SK-N-MC (cell line): ENCODE results near the gene PDE4B.
"Not testable (repeated sequence)": the region's sequence is repeated elsewhere in the genome, so short reads cannot be mapped to it uniquely, and the experiment has no call there.

ENCODE experiments used
- DNase-seq: peaks from one replicate; pipeline ENCODE4 v3.0.0-alpha.2; 2011; ENCODE audit warnings: low read depth, low spot score
- H3K27ac ChIP-seq: fragments of 200-600 bp; sonication (generic); 2 replicates; pipeline ENCODE4 v1.5.1; 2016; ENCODE audit warnings: mixed run types
- H3K36me3 ChIP-seq: fragments of 200-600 bp; sonication (generic); 2 replicates; pipeline ENCODE4 v1.6.1; 2017; ENCODE audit warnings: antibody characterized with exemption, low read length, mixed read lengths; ENCODE audit not compliant: insufficient read depth
- H3K4me3 ChIP-seq: fragments of 200-600 bp; sonication (generic); 2 replicates; pipeline ENCODE4 v1.5.1; 2016
- H3K9ac ChIP-seq: fragments of 200-600 bp; sonication (generic); 2 replicates; pipeline ENCODE4 v1.8.0; 2017; ENCODE audit warnings: mixed run types, mixed read lengths; ENCODE audit not compliant: insufficient read length
- H3K9me3 ChIP-seq: fragments of 200-600 bp; sonication (generic); 2 replicates; pipeline ENCODE4 v1.6.1; 2017; ENCODE audit warnings: low read depth, mild to moderate bottlenecking, antibody characterized with exemption, low read length, moderate library complexity, mixed read lengths
- EZH2 ChIP-seq: fragments of 200-600 bp; sonication (generic); IDR thresholded peaks from one replicate; pipeline ENCODE4 v1.6.1; 2017; ENCODE audit warnings: antibody characterized with exemption
- FOXP2 ChIP-seq: optimal IDR thresholded peaks from 2 replicates; pipeline ENCODE3; 2011; ENCODE audit warnings: mild to moderate bottlenecking, moderate library complexity; ENCODE audit not compliant: insufficient read depth; ENCODE audit errors: extremely low read length, control extremely low read depth
- POLR2AphosphoS5 ChIP-seq: IDR thresholded peaks from 2 replicates; pipeline ENCODE4 v1.6.1; 2012; ENCODE audit warnings: mild to moderate bottlenecking, low read depth, low read length, borderline replicate concordance

Gene PDE4B

DNA sequence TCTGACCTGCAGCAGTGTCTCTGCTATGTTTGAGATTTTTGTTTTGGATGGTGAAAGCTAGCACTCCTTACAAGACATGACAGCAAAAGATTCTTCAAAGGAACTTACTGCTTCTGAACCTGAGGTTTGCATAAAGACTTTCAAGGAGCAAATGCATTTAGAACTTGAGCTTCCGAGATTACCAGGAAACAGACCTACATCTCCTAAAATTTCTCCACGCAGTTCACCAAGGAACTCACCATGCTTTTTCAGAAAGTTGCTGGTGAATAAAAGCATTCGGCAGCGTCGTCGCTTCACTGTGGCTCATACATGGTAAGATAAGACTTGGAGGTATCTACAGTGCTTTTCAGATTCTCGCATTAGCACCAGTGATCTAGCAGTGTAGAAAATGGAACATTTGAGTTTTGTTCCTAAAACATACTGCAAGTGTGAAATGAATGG is 200.2 kb downstream of the PDE4B start:
- no peak for DNase-seq
- no peaks in the 10 kb centered on the region for H3K9me3 ChIP-seq
- TF ChIP-seq FOXP2 (no peak), EZH2 (no peak), POLR2AphosphoS5 (no peak)
- no peaks in the 10 kb centered on the region for H3K36me3 ChIP-seq
- peak overlapping the region; percentile 80 for H3K4me3 ChIP-seq
- peak overlapping the region; percentile 77 for H3K9ac ChIP-seq
- peak overlapping the region; percentile 73 for H3K27ac ChIP-seq

DNA sequence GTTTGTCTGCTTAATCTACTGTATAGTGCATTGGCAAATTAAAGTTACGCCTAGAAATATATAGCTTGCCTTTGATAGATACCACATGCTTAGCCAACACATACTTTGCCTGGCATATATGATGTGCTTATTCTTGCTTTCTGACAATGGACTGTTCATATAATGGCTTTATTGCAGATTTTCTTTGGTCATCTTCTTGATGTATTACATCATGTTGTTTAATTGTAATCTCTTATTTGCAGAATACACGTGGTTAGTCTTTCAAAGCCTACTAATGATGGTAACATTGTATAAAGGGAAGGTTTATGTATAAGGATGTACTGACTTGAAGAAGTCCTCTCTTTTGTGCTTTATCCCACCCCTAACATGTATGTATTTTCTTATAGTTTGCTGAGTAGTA is 201.5 kb downstream of the PDE4B start:
- peak overlapping the region; percentile 77 for H3K9ac ChIP-seq
- TF ChIP-seq EZH2: no peak
- no peak for TF ChIP-seq FOXP2
- no peak for TF ChIP-seq POLR2AphosphoS5
- peak overlapping the region; percentile 73 for H3K27ac ChIP-seq
- no peaks in the 10 kb centered on the region for H3K9me3 ChIP-seq
- H3K4me3 ChIP-seq: peak overlapping the region; percentile 80
- no peaks in the 10 kb centered on the region for H3K36me3 ChIP-seq
- DNase-seq: no peak

DNA sequence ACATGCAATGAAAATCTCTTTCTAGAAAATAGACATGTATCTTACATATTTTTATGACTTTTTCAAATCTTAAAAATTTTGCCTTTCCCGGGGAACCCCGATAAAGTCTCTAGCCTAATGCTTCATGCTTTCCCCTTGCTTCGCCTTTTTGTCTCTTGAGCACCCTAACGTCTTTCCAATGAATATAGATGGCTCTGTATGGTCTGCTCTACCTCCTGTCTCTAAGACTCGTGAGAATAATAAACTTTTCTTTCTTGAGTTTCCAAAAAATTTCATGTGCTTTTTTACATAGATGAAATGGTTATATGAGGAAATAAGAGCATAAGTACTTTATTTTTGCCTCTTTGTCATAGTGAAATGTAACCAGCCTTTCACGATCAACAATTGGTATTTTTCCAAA is 202.6 kb downstream of the PDE4B start:
- DNase-seq: no peak
- Histone ChIP-seq H3K9me3 (no peaks in the 10 kb centered on the region), H3K4me3 (peak overlapping the region; percentile 80), H3K27ac (peak overlapping the region; percentile 75), H3K36me3 (no peaks in the 10 kb centered on the region), H3K9ac (peak overlapping the region; percentile 77)
- TF ChIP-seq POLR2AphosphoS5 (no peak), EZH2 (no peak), FOXP2 (no peak)

DNA sequence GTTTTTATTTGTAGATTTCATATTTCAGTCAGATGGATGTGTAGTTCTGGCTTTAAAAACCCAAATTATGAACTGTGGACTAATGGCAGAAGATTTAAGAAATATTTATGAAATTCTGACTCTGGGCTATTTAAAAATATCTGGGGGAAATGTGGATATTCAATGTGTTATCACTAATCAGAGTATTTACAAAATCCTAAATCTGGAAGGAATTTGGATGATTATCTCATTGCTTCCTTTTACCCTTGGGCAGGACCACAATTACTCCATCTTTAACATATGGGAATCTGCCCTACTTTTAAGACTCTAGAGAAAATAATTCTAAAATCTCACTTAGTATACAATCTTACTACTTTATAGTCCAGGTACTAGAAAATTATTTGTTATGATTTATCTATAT is 203.2 kb downstream of the PDE4B start:
- Histone ChIP-seq H3K36me3 (no peaks in the 10 kb centered on the region), H3K4me3 (peak overlapping the region; percentile 80), H3K27ac (peak overlapping the region; percentile 75), H3K9me3 (no peaks in the 10 kb centered on the region), H3K9ac (peak overlapping the region; percentile 77)
- no peak for TF ChIP-seq FOXP2
- TF ChIP-seq POLR2AphosphoS5: no peak
- TF ChIP-seq EZH2: no peak
- no peak for DNase-seq

DNA sequence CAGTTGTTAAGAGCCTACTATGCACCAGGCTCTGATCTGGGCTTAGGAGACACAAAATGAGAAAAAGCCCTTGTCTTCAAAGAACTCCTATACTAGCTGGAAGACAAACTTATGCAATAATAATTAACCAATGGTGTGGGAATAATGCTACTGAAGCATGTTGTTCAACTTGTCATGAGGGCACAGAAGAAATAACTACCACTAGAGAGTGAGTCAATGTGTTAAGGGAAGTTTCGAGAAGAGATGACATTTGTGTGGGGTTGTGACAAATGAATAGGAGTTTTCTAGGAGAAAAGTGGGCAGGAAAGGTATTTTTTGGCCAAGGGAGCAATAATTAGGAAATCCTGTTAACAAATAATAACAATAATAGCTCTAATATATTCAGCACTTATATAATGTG is 205.0 kb downstream of the PDE4B start:
- TF ChIP-seq EZH2 (no peak), FOXP2 (no peak), POLR2AphosphoS5 (no peak)
- no peak for DNase-seq
- no peaks in the 10 kb centered on the region for H3K9me3 ChIP-seq
- H3K36me3 ChIP-seq: no peaks in the 10 kb centered on the region
- no peak overlapping the region for H3K4me3 ChIP-seq
- H3K9ac ChIP-seq: no peak overlapping the region
- no peak overlapping the region for H3K27ac ChIP-seq

DNA sequence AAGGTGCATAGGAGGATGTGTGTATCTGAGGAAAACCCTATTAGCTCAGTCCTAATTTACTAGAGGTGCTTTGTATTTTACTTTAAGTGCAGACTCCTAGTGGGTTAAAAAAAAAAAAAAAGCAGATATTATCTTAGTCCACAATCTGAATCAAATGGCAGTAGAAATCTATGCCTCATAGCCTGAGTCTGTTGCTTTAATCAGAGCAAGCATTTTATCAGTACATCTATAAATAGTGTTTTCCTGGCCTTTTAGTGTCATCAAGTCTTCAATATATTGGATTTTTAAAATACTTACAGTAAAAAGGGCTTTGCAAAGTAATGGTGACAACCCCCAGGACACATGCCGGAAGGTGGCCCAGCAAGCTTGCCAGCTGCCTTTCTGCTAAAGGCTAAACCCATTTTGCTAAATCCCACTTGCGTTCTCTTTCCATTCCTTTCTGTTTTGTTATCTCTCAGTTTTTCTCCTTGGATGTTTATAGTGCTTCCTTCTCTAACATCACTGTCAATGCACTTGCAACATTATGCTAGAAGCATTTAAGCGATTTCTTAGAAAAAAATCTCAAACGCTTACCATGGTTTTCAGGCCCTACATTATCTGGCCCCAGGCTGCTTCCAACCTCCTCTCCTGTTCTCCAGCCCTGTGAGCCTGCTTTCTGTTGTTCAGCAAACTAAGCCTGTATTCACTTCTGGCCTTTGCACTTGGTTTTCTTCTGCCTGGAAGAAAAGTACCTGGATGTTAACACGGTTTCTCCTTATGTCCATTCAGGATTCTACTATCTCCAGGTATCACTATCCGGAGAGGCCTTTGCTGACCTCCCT is 206.3 kb downstream of the PDE4B start:
- TF ChIP-seq EZH2: no peak
- no peak for TF ChIP-seq POLR2AphosphoS5
- TF ChIP-seq FOXP2: no peak
- H3K4me3 ChIP-seq: no peak overlapping the region
- no peak overlapping the region for H3K27ac ChIP-seq
- DNase-seq: no peak
- H3K9ac ChIP-seq: no peak overlapping the region
- no peaks in the 10 kb centered on the region for H3K36me3 ChIP-seq
- no peaks in the 10 kb centered on the region for H3K9me3 ChIP-seq

DNA sequence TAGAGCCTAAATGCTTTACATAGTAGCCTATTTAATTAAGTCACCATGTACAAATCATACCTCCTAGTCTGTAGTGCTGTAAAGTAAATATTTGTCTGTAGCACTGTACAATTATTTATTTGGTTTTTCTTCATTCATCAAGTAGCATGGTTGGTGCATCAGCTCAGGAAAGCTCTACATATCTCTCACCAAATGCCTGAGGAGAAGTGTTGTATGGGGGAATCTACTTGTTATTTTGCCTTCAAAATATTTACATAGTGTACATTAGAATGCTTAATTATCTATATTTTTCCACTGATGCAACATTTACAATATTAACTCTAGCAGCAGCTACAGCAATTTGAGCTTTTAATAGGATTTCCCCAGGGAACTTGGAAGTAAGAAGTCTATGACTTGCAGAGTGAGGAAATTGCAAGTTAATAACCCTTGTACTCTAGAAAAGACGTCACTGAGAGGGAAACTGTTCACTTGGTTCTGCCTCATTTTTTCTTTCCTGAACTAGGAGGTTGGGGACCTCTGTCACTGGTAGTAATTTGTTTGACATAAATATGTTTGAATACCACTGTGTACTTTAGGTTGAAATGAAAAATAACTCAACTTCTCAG is 207.4 kb downstream of the PDE4B start:
- Histone ChIP-seq H3K4me3 (peak overlapping the region; percentile 19; the same call in 1 of the 2 replicates), H3K36me3 (no peaks in the 10 kb centered on the region), H3K27ac (no peak overlapping the region), H3K9ac (no peak overlapping the region), H3K9me3 (no peaks in the 10 kb centered on the region)
- peak; percentile 66 for DNase-seq
- TF ChIP-seq FOXP2 (no peak), EZH2 (no peak), POLR2AphosphoS5 (no peak)

DNA sequence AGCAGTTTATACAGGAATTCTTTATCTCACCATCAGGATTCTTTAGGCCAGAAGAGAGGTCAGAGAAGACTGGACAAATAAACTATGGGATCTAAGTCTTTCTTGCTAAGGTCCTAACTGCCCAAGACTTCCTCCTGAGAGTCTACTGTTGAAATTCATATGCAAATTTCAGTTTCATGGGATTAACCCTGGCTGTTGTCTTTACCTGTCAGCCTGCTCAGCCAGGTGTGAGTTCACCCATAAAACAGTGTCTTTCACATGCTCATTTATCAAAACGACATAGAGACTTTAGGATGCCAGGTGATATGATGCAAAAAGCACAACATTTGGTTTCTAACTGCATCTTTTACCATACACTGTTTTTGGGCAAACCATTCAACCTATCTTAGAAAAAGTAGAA is 211.0 kb downstream of the PDE4B start:
- H3K36me3 ChIP-seq: no peaks in the 10 kb centered on the region
- H3K9me3 ChIP-seq: no peaks in the 10 kb centered on the region
- H3K27ac ChIP-seq: no peak overlapping the region
- H3K9ac ChIP-seq: no peak overlapping the region
- DNase-seq: no peak
- no peak for TF ChIP-seq FOXP2
- no peak for TF ChIP-seq EZH2
- TF ChIP-seq POLR2AphosphoS5: no peak
- no peak overlapping the region for H3K4me3 ChIP-seq

DNA sequence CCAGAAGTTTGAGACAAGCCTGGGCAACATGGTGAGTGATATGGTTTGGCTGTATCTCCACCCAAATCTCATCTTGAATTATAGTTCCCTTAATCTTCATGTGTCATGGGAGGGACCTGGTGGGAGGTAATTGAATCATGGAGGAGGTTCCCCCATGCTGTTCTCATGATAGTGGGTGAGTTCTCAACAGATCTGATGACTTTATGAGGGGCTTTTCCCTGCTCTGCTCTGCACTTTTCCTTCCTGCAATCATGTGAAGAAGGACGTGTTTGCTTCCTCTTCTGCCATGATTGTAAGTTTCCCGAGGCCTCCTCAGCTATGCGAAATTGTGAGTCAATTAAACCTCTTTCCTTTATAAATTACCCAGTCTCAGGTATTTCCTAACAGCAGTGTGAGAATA is 213.8 kb downstream of the PDE4B start:
- not testable (repeated sequence) for H3K9ac ChIP-seq, H3K36me3 ChIP-seq

More for the DNA sequence above, 213.8 kb downstream of the PDE4B start:
- DNase-seq, H3K4me3 ChIP-seq, H3K27ac ChIP-seq, H3K9me3 ChIP-seq: not testable (repeated sequence)
